NCI-H1694 treated with DMSO at 0.1 percent for 48 hours (cell line): ENCODE measurements around the gene MAGEA12.
A peak's percentile ranks its signal among the peaks of the same experiment; 100 is the strongest.
"Not testable (repeated sequence)": the region's sequence is repeated elsewhere in the genome, so short reads cannot be mapped to it uniquely, and the experiment has no call there.

Source experiments
- DNase-seq: peaks from one replicate; lab custom pipeline; 2025; lab: John Stamatoyannopoulos, UW

MAGEA12 gene, protein sequence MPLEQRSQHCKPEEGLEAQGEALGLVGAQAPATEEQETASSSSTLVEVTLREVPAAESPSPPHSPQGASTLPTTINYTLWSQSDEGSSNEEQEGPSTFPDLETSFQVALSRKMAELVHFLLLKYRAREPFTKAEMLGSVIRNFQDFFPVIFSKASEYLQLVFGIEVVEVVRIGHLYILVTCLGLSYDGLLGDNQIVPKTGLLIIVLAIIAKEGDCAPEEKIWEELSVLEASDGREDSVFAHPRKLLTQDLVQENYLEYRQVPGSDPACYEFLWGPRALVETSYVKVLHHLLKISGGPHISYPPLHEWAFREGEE

GRCh38 chrX:152733261-152733975, at the start of gene MAGEA12, which contains the start of gene CSAG1:
TSS of gene MAGEA12 (plus strand) at chrX:152733757. CDS start at chrX:152736162, 2,405 bp downstream.
TSS of gene CSAG1 (minus strand) at chrX:152733721. CDS start at chrX:152732460, 1,261 bp downstream.
- peak; percentile 61 for DNase-seq

- not testable (repeated sequence) for DNase-seq
Observed at GRCh38 chrX:152697952-152698931, 35.3 kb upstream of the MAGEA12 start, which contains the start of gene MAGEA3. TSS of gene MAGEA3 (plus strand) at chrX:152698794. CDS start at chrX:152700833, 2,039 bp downstream.

- not testable (repeated sequence) for DNase-seq
Observed at GRCh38 chrX:152700390-152700789, 33.2 kb upstream of the MAGEA12 start.

- DNase-seq: not testable (repeated sequence)
Observed at GRCh38 chrX:152706500-152706899, 27.1 kb upstream of the MAGEA12 start.

DNA sequence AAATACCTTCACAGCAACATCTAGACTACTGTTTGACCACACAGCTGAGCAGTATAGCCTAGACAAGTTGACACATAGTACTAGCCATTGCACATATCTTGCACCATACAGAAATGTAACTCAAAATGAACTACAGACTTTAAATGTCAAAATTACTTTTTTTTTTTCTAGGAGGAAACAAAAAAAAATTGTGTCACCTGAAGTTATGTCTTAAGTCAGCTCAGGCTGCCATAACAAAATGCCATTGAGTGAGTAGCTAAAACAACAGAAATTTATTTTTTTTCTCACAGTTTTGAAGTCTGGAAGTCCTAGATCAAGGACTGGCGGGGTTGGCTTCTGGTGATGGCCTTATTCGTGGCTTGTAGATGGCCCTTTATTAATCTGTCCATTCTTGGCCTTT, 24.4 kb upstream of the MAGEA12 start, which contains the start of gene CSAG2:
CSAG2 (minus strand) TSS at position 101 of the 400 bp plus-strand sequence. CDS start 161 bp downstream, outside the sequence.
- DNase-seq: not testable (repeated sequence)

GRCh38 chrX:152713195-152713594, 20.4 kb upstream of the MAGEA12 start:
- DNase-seq: not testable (repeated sequence)

GRCh38 chrX:152713815-152714787, 19.5 kb upstream of the MAGEA12 start, which contains the start of gene MAGEA2B:
TSS of gene MAGEA2B (plus strand) at chrX:152714628. CDS start at chrX:152717107, 2,479 bp downstream.
- not testable (repeated sequence) for DNase-seq

DNA sequence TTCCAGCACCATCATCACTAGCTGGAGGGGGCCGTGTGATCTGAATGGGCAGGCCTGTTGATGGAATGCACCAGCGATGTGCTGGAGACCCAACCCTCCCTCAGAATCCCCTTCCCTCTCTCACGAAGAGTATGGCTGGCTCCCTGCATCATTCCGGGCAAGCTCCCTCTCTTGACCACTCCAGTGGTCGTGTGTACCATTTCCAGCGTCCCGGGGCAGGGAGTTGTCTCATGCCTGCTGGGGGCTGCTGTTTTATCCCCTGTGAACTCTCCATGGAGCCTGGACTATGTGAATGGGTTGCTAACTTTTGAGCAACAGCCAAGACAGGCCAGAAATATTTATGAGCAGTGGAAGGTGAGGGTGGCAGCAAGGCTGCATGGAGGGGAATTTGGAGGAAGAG, 8.1 kb upstream of the MAGEA12 start:
- no peak for DNase-seq

GRCh38 chrX:152734143-152734858, 744 bp downstream of the MAGEA12 start:
- DNase-seq: not testable (repeated sequence)

GRCh38 chrX:152735101-152735500, 1.5 kb downstream of the MAGEA12 start:
- DNase-seq: no peak

- no peak for DNase-seq
Observed at GRCh38 chrX:152735860-152736511, 2.4 kb downstream of the MAGEA12 start.

DNA sequence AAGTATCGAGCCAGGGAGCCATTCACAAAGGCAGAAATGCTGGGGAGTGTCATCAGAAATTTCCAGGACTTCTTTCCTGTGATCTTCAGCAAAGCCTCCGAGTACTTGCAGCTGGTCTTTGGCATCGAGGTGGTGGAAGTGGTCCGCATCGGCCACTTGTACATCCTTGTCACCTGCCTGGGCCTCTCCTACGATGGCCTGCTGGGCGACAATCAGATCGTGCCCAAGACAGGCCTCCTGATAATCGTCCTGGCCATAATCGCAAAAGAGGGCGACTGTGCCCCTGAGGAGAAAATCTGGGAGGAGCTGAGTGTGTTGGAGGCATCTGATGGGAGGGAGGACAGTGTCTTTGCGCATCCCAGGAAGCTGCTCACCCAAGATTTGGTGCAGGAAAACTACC, 3.0 kb downstream of the MAGEA12 start:
- not testable (repeated sequence) for DNase-seq

GRCh38 chrX:152738560-152738959, 5.0 kb downstream of the MAGEA12 start:
- no peak for DNase-seq

GRCh38 chrX:152753686-152754650, 20.4 kb downstream of the MAGEA12 start, which contains the start of gene MAGEA2:
TSS of gene MAGEA2 (minus strand) at chrX:152753842. CDS start at chrX:152751363, 2,479 bp downstream.
- DNase-seq: not testable (repeated sequence)

GRCh38 chrX:152754871-152755270, 21.3 kb downstream of the MAGEA12 start:
- DNase-seq: not testable (repeated sequence)

GRCh38 chrX:152758918-152759317, 25.4 kb downstream of the MAGEA12 start, which contains the start of gene CSAG3:
TSS of gene CSAG3 (plus strand) at chrX:152759218.
- not testable (repeated sequence) for DNase-seq

DNA sequence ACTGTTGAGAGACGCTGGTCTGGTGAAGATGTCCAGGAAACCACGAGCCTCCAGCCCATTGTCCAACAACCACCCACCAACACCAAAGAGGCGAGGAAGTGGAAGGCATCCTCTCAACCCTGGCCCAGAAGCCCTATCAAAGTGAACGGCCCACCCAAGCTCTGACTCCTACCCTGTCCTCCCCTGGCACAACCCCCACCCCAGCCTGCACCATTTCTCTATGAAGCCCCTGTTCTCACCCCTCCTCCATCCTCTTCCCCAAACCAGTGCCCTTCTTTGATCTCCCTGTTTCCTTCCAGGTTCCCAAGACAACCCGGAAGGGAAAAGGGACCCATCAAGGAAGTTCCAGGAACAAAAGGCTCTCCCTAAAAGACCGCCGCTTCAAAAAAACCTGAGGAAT, 26.0 kb downstream of the MAGEA12 start:
- not testable (repeated sequence) for DNase-seq
